Mammary epithelial cell (primary cell): ENCODE data around the gene RUNX2.
"Not testable (repeated sequence)": the region's sequence is repeated elsewhere in the genome, so short reads cannot be mapped to it uniquely, and the experiment has no call there.

Experiments
- CTCF ChIP-seq, 2 donors: IDR thresholded peaks in 1 of 2; conservative IDR thresholded peaks in 1 of 2; 2 replicates each; pipeline ENCODE4 v1.5.1; 2011 to 2012; ENCODE audit warnings: inconsistent platforms in 2 of 2, low read length in 2 of 2, mild to moderate bottlenecking in 2 of 2, control low read depth in 1 of 2, low read depth in 1 of 2; ENCODE audit not compliant: insufficient read depth in 1 of 2; ENCODE audit errors: extremely low read depth in 1 of 2
- EZH2 ChIP-seq: IDR thresholded peaks from 2 replicates; pipeline ENCODE4 v1.6.1; 2012; ENCODE audit warnings: low read length, inconsistent platforms, borderline replicate concordance

DNA sequence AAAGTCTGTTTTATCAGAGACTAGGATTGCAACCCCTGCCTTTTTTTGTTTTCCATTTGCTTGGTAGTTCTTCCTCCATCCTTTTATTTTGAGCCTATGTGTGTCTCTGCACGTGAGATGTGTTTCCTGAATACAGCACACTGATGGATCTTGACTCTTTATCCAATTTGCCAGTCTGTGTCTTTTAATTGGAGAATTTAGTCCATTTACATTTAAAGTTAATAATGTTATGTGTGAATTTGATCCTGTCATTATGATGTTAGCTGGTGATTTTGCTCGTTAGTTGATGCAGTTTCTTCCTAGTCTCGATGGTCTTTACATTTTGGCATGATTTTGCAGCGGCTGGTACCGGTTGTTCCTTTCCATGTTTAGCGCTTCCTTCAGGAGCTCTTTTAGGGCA, 345.0 kb downstream of the RUNX2 start:
- TF ChIP-seq CTCF (conservative IDR thresholded peaks at IDR 0.05 in 1 of 2, IDR thresholded peaks at IDR 0.05 in 1 of 2; ENCODE audit: extremely low read depth in 1 of 2, insufficient read depth in 1 of 2, low read depth in 1 of 2, low read length in 2 of 2); EZH2: not testable (repeated sequence)
